Natural killer cell (primary cell): ENCODE results near the gene NFATC2IP. TPM values are rescaled to one million over a fixed set of nuclear protein-coding genes. Genes with fewer than 3 reads are reported as not detected.

Experiments used
- ATAC-seq, 3 donors: fragments of 150-1000 bp in 2 of 3; fragments of 200-7000 bp in 1 of 3; cut with Tn5 transposase; 1 replicate in 1 of 3; 2 replicates in 2 of 3; pipeline ENCODE4 v1.10.0; 2021; ENCODE audit warnings: mild to moderate bottlenecking in 2 of 3, moderate library complexity in 2 of 3
- DNase-seq, 2 donors: peaks; one replicate each; pipeline versions ENCODE4 v3.0.0 to v3.0.0-alpha.2; 2013 to 2021; ENCODE audit warnings: mixed read lengths in 1 of 2
- H3K27ac ChIP-seq: one replicate; pipeline ENCODE4 v1.5.1; 2013; ENCODE audit warnings: mild to moderate bottlenecking, low read length
- H3K27me3 ChIP-seq: one replicate; pipeline ENCODE4 v1.6.1; 2013; ENCODE audit warnings: low read length; ENCODE audit not compliant: control insufficient read depth, insufficient read depth
- H3K36me3 ChIP-seq: one replicate; pipeline ENCODE4 v1.6.1; 2013; ENCODE audit warnings: low read length; ENCODE audit not compliant: control insufficient read depth, insufficient read depth
- H3K4me1 ChIP-seq: one replicate; pipeline ENCODE4 v1.6.1; 2013; ENCODE audit warnings: low read length; ENCODE audit not compliant: control insufficient read depth, insufficient read depth
- H3K4me3 ChIP-seq: one replicate; pipeline ENCODE4 v1.5.1; 2013; ENCODE audit warnings: low read length
- H3K9me3 ChIP-seq: one replicate; pipeline ENCODE4 v1.6.1; 2013; ENCODE audit warnings: low read length; ENCODE audit not compliant: control insufficient read depth, insufficient read depth
- H3K27ac Mint-ChIP-seq, 2 donors: one replicate each; pipeline ENCODE4 v1.8.0; 2022; ENCODE audit warnings: mild to moderate bottlenecking in 2 of 2, mixed read lengths in 2 of 2, moderate library complexity in 1 of 2
- H3K27me3 Mint-ChIP-seq, 2 donors: one replicate each; pipeline ENCODE4 v1.8.0; 2022; ENCODE audit warnings: low read depth in 2 of 2, mixed read lengths in 2 of 2
- H3K36me3 Mint-ChIP-seq: one replicate; pipeline ENCODE4 v1.8.0; 2022; ENCODE audit warnings: mixed read lengths
- H3K4me1 Mint-ChIP-seq, 2 donors: one replicate each; pipeline ENCODE4 v1.8.0; 2022; ENCODE audit warnings: mixed read lengths in 2 of 2
- H3K4me3 Mint-ChIP-seq: one replicate; pipeline ENCODE4 v1.8.0; 2022; ENCODE audit warnings: mild to moderate bottlenecking, moderate library complexity, mixed read lengths
- H3K9me3 Mint-ChIP-seq, 2 donors: one replicate each; pipeline ENCODE4 v1.8.0; 2022; ENCODE audit warnings: mixed read lengths in 2 of 2
- WGBS: methylation state at CpG from one replicate; pipeline ENCODE4 v1.1.7; 2013; ENCODE audit warnings: missing lambda C conversion rate; ENCODE audit not compliant: insufficient coverage; 5-methylcytosine and 5-hydroxymethylcytosine counted together
- intact Hi-C: fragments of 100-400 bp; cut with micrococcal nuclease; formaldehyde crosslinking; loops from one replicate; pipeline ENCODE4 v1.14.2; 2022
- total RNA-seq, 4 donors: library from RNA; stranded (reverse); fragments of 120-200 nt in 1 of 4; gene quantifications; one replicate each; pipeline versions ENCODE4 v1.2.3 to v1.2.4, GENCODE V29; 2013 to 2022
- TF ChIP-seq, protein P1 (sequence below): fragments of 200-600 bp; IDR thresholded peaks from one replicate; pipeline ENCODE4 v1.8.0; 2022; ENCODE audit warnings: antibody characterized with exemption

Gene NFATC2IP
- total RNA-seq, 3 donors from 2014 or later (not counting 1 experiment from before 2014, with no cell fraction given) = 87.1 to 132 (median 108) TPM

- H3K36me3 Mint-ChIP-seq = no peaks in the 10 kb centered on the region
- peaks cover 19 to 31% of the 10 kb centered on the region in 2 donors for H3K4me1 Mint-ChIP-seq
- no peaks in the 10 kb centered on the region for H3K36me3 ChIP-seq
- H3K27me3 Mint-ChIP-seq = peaks cover 0 to 3% of the 10 kb centered on the region in 2 donors
- ATAC-seq = no peak
- intact Hi-C loops = no loop called here
- no peaks in the 10 kb centered on the region for H3K9me3 Mint-ChIP-seq
- 97% methylated on average over 4 of the region's 4 CpGs for WGBS
- no peaks in the 10 kb centered on the region for H3K9me3 ChIP-seq
- no peak overlapping the region for H3K4me3 ChIP-seq
- no peaks in the 10 kb centered on the region for H3K27me3 ChIP-seq
- no peak overlapping the region for H3K27ac ChIP-seq
- DNase-seq = no peak
- no peak overlapping the region for H3K27ac Mint-ChIP-seq
- TF ChIP-seq, protein P1, sequence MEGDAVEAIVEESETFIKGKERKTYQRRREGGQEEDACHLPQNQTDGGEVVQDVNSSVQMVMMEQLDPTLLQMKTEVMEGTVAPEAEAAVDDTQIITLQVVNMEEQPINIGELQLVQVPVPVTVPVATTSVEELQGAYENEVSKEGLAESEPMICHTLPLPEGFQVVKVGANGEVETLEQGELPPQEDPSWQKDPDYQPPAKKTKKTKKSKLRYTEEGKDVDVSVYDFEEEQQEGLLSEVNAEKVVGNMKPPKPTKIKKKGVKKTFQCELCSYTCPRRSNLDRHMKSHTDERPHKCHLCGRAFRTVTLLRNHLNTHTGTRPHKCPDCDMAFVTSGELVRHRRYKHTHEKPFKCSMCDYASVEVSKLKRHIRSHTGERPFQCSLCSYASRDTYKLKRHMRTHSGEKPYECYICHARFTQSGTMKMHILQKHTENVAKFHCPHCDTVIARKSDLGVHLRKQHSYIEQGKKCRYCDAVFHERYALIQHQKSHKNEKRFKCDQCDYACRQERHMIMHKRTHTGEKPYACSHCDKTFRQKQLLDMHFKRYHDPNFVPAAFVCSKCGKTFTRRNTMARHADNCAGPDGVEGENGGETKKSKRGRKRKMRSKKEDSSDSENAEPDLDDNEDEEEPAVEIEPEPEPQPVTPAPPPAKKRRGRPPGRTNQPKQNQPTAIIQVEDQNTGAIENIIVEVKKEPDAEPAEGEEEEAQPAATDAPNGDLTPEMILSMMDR = no peak
- H3K4me1 ChIP-seq = peaks cover 27% of the 10 kb centered on the region
- no peak overlapping the region for H3K4me3 Mint-ChIP-seq
These were observed 61.1 kb downstream of the NFATC2IP start for GRCh38 chr16:29011851-29012250.

DNA sequence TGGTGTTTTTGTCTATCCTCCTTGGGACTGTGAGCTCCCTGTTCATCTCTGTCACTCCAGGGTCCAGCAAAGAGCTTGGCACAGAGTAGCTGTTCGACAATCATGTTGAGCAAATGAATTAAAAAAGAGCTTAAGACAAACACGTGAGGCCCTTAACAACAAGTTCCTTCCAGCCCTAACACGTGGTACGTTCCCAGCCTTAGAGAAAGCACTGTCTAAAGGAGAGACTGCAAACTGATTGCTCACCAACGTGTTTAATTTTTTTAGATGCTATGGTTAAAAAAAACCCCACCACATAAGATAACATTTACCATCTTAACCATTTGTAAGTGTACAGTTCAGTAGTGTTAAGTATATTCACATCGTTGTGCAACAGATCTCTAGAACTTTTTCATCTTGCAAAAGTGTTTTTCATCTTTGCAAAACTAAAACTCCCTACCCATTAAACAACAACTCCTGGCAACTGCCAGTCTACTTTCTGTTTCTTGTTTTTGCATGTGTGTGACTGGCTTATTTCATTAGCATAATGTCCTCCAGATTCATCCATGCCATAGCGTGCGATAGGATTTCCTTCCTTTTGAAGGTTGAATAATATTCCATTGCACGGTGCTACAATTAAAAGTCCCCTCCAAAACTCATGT, 62.3 kb downstream of the NFATC2IP start:
- H3K9me3 Mint-ChIP-seq = no peaks in the 10 kb centered on the region
- H3K4me3 Mint-ChIP-seq = no peak overlapping the region
- 63% methylated on average over 7 of the region's 9 CpGs for WGBS
- peak overlapping the region; percentile 59 to 68 for H3K27ac Mint-ChIP-seq
- no peaks in the 10 kb centered on the region for H3K9me3 ChIP-seq
- no peaks in the 10 kb centered on the region for H3K36me3 ChIP-seq
- ATAC-seq (peak; percentile 63 to 76 (median 73)), DNase-seq (peak in 1 of 2 donors; percentile 79)
- TF ChIP-seq, protein P1 = no peak
- intact Hi-C loops = no loop called here
- peaks cover 0 to 3% of the 10 kb centered on the region in 2 donors for H3K27me3 Mint-ChIP-seq
- H3K4me1 ChIP-seq = peaks cover 22% of the 10 kb centered on the region
- H3K4me3 ChIP-seq = no peak overlapping the region
- H3K4me1 Mint-ChIP-seq = peaks cover 19 to 28% of the 10 kb centered on the region in 2 donors
- H3K27ac ChIP-seq = peak overlapping the region; percentile 9
- no peaks in the 10 kb centered on the region for H3K27me3 ChIP-seq
- no peaks in the 10 kb centered on the region for H3K36me3 Mint-ChIP-seq

- peaks cover 8% of the 10 kb centered on the region for H3K4me1 ChIP-seq
- no peak overlapping the region for H3K4me3 ChIP-seq
- Mint-ChIP-seq H3K4me1 (peaks cover 13 to 19% of the 10 kb centered on the region in 2 donors), H3K4me3 (no peak overlapping the region), H3K36me3 (no peaks in the 10 kb centered on the region), H3K9me3 (no peaks in the 10 kb centered on the region), H3K27me3 (no peaks in the 10 kb centered on the region), H3K27ac (no peak overlapping the region)
- ATAC-seq (no peak), DNase-seq (no peak)
- no peaks in the 10 kb centered on the region for H3K9me3 ChIP-seq
- TF ChIP-seq, protein P1 = no peak
- WGBS = 91% methylated on average over 3 of the region's 3 CpGs
- H3K27ac ChIP-seq = no peak overlapping the region
- no peaks in the 10 kb centered on the region for H3K36me3 ChIP-seq
- H3K27me3 ChIP-seq = no peaks in the 10 kb centered on the region
- intact Hi-C loops = no loop called here
These were observed 63.9 kb downstream of the NFATC2IP start for GRCh38 chr16:29014561-29015069.

Other genes with a start within 250 kb of the NFATC2IP start
- 100 to 1,000 TPM; 231 to 288 (median 244) TPM for gene EIF3C, start 239.5 kb upstream of the NFATC2IP start, total RNA-seq
- gene NPIPB9, start 199.2 kb upstream of the NFATC2IP start, total RNA-seq = 10 to 100 TPM; 11.7 to 13.7 (median 12.2) TPM
- gene ATXN2L, start 127.9 kb upstream of the NFATC2IP start, total RNA-seq = 100 to 1,000 TPM; 350 to 451 (median 416) TPM
- 100 to 1,000 TPM; 108 to 128 (median 118) TPM for gene TUFM, start 104.6 kb upstream of the NFATC2IP start, total RNA-seq
- 100 to 1,000 TPM in 1 of 3 donors, 10 to 100 TPM in 2; 85.4 to 110 (median 91.5) TPM for gene SH2B1, start 87.1 kb upstream of the NFATC2IP start, total RNA-seq
- gene ATP2A1, start 72.4 kb upstream of the NFATC2IP start, total RNA-seq = 1 to 10 TPM in 2 of 3 donors, under 1 TPM in 1; 0.75 to 2.5 (median 1.3) TPM
- gene RABEP2, start 25.7 kb upstream of the NFATC2IP start, total RNA-seq = 10 to 100 TPM; 53.4 to 63.4 (median 60.1) TPM
- 1 to 10 TPM in 1 of 3 donors, under 1 TPM in 2; 0.79 to 2.5 (median 0.96) TPM for gene CD19, start 19.0 kb upstream of the NFATC2IP start, total RNA-seq
- 10 to 100 TPM; 36.0 to 44.3 (median 36.9) TPM for gene SPNS1, start 23.8 kb downstream of the NFATC2IP start, total RNA-seq
- gene LAT, start 34.1 kb downstream of the NFATC2IP start, total RNA-seq = 100 to 1,000 TPM; 130 to 148 (median 147) TPM